22Rv1 (cell line): ENCODE data around the gene DHX15.

ENCODE experiments used
- CTCF ChIP-seq: fragments of 450-650 bp; IDR thresholded peaks from 2 replicates; pipeline ENCODE4 v1.5.1; 2017; ENCODE audit warnings: mild to moderate bottlenecking
- ZFX ChIP-seq: fragments of 450-650 bp; IDR thresholded peaks from 2 replicates; pipeline ENCODE4 v1.6.1; 2017; ENCODE audit warnings: antibody characterized with exemption, borderline replicate concordance

GRCh38 chr4:24582235-24582832 is 2.0 kb downstream of the DHX15 start:
- no peak for TF ChIP-seq CTCF
- no peak for TF ChIP-seq ZFX
